Suprapubic skin (tissue), 4 donors: Measurements from ENCODE around the gene RANBP1.

Source experiments
- EP300 ChIP-seq: sonication (generic); formaldehyde crosslinking; IDR thresholded peaks from one replicate; pipeline ENCODE4 v1.6.1; 2017; ENCODE audit warnings: antibody characterized with exemption
- POLR2A ChIP-seq, 2 donors: fragments of 450-650 bp; IDR thresholded peaks; one replicate each; pipeline ENCODE4 v1.6.1; 2017; ENCODE audit warnings: antibody characterized with exemption in 2 of 2, mild to moderate bottlenecking in 2 of 2, moderate library complexity in 2 of 2
- POLR2AphosphoS5 ChIP-seq, 3 donors: sonication (generic); formaldehyde crosslinking; IDR thresholded peaks; one replicate each; pipeline ENCODE4 v1.6.1; 2017; ENCODE audit warnings: antibody characterized with exemption in 3 of 3
- TF ChIP-seq, protein P1 (sequence below), 2 donors: fragments of 200-600 bp in 1 of 2; fragments of 450-650 bp in 1 of 2; sonication (generic) in 1 of 2; IDR thresholded peaks; one replicate each; pipeline ENCODE4 v1.5.1; 2016 to 2019; ENCODE audit warnings: antibody characterized with exemption in 2 of 2, mild to moderate bottlenecking in 1 of 2, moderate library complexity in 1 of 2

GRCh38 chr22:20173772-20174171 is 57.9 kb downstream of the RANBP1 start:
- TF ChIP-seq POLR2A (IDR thresholded peaks at IDR 0.05) (no peak), POLR2AphosphoS5 (IDR thresholded peaks at IDR 0.05) (no peak), EP300 (no peak)
- TF ChIP-seq, protein P1, sequence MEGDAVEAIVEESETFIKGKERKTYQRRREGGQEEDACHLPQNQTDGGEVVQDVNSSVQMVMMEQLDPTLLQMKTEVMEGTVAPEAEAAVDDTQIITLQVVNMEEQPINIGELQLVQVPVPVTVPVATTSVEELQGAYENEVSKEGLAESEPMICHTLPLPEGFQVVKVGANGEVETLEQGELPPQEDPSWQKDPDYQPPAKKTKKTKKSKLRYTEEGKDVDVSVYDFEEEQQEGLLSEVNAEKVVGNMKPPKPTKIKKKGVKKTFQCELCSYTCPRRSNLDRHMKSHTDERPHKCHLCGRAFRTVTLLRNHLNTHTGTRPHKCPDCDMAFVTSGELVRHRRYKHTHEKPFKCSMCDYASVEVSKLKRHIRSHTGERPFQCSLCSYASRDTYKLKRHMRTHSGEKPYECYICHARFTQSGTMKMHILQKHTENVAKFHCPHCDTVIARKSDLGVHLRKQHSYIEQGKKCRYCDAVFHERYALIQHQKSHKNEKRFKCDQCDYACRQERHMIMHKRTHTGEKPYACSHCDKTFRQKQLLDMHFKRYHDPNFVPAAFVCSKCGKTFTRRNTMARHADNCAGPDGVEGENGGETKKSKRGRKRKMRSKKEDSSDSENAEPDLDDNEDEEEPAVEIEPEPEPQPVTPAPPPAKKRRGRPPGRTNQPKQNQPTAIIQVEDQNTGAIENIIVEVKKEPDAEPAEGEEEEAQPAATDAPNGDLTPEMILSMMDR (IDR thresholded peaks at IDR 0.05): no peak
